ENCODE measurements around the gene NUP153. TPM values are rescaled to one million over a fixed set of nuclear protein-coding genes. Genes with fewer than 3 reads are reported as not detected.

NUP153 gene
- total and polyA plus RNA-seq, 12 donors: 5.3 to 30.5 (median 25.4) TPM

DNA sequence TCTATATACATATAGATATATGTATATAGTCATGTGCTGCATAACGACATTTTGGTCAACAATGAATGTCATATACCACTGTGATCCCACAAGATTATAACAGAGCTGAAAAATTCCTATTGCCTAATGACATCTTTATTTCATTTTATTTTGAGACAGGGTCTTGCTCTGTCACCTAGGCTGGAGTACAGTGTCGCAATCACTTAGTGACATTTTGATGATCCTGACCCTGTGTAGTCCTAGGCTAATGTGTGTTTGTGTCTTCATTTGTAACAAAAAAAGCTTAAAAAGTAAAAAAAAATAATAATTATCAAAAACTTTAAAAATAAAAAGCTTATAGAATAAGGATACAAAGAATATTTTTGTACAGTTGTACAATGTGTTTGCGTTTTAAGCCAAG lies 110.6 kb downstream of the NUP153 start:
- ATAC-seq (no peak), DNase-seq (no peak)
- Histone ChIP-seq H3K4me1 (peaks cover 0 to 18% (median 0%) of the 10 kb centered on the region in 9 donors), H3K36me3 (no peaks in the 10 kb centered on the region), H3K9me3 (no peaks in the 10 kb centered on the region), H3K27me3 (no peaks in the 10 kb centered on the region), H3K4me3 (no peak overlapping the region), H3K27ac (no peak overlapping the region)
- intact Hi-C loops (cut with DNase I): loop anchor here in 1 of 10 donors (10.0 kb wide), 1 partner anchor 219 kb away; no protein-coding TSS in a partner anchor
- WGBS, 2 donors: 95% methylated on average over 3 of the region's 3 CpGs
- TF ChIP-seq, protein P1, sequence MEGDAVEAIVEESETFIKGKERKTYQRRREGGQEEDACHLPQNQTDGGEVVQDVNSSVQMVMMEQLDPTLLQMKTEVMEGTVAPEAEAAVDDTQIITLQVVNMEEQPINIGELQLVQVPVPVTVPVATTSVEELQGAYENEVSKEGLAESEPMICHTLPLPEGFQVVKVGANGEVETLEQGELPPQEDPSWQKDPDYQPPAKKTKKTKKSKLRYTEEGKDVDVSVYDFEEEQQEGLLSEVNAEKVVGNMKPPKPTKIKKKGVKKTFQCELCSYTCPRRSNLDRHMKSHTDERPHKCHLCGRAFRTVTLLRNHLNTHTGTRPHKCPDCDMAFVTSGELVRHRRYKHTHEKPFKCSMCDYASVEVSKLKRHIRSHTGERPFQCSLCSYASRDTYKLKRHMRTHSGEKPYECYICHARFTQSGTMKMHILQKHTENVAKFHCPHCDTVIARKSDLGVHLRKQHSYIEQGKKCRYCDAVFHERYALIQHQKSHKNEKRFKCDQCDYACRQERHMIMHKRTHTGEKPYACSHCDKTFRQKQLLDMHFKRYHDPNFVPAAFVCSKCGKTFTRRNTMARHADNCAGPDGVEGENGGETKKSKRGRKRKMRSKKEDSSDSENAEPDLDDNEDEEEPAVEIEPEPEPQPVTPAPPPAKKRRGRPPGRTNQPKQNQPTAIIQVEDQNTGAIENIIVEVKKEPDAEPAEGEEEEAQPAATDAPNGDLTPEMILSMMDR (IDR thresholded peaks at IDR 0.05): no peak

DNA sequence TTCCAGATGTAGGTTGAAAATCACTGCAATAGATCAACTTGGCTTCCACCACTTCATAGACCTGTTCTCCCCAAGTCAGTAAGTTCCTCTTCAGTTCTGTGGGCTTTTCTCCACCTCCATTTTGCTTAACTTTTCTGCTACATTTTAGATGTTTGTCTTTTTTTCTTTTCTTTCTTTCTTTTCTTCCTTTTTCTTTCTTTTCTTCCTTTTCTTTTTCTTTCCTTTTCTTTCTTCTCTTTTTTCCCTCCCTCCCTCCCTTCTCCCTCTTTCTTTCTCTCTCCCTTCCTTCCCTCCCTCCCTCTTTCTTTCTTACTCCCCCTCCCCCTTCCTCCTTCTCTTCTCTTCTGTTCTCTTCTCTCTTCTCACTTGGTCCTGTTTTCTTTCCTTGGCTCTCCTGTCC lies 113.5 kb downstream of the NUP153 start:
- H3K27ac ChIP-seq: no peak overlapping the region
- H3K36me3 ChIP-seq: no peaks in the 10 kb centered on the region
- peaks cover 0 to 9% (median 0%) of the 10 kb centered on the region in 9 donors for H3K4me1 ChIP-seq
- TF ChIP-seq, protein P1 (IDR thresholded peaks at IDR 0.05): no peak
- ATAC-seq (no peak), DNase-seq (no peak)
- H3K9me3 ChIP-seq: no peaks in the 10 kb centered on the region
- no peak overlapping the region for H3K4me3 ChIP-seq
- intact Hi-C loops (cut with DNase I): loop anchor here in 1 of 10 donors (10.0 kb wide), 1 partner anchor 222 kb away; no protein-coding TSS in a partner anchor
- H3K27me3 ChIP-seq: no peaks in the 10 kb centered on the region

DNA sequence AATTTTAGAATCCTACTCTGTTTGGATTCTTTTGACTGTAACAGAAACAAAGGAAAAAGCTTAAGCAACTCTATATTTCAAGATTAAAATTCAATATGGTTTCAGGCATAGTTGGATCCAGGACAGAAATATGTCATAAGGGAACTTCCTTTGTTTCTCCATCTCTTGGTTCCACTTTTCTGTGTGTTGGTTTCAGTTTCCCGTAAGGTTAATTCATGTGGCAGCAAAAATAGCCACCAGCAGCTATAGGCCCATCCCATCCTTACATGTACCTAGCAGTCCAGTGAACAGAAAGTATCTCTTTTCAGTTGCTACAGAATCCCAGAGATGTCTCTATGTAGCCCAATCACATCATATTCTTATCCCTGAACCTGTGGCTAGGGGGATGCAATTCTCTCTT lies 115.4 kb downstream of the NUP153 start:
- intact Hi-C loops (cut with DNase I): loop anchor here in 1 of 10 donors (10.0 kb wide), 1 partner anchor 224 kb away; no protein-coding TSS in a partner anchor
- TF ChIP-seq, protein P1 (IDR thresholded peaks at IDR 0.05): no peak
- H3K27ac ChIP-seq: peak overlapping the region in 1 of 10 donors; percentile 64

DNA sequence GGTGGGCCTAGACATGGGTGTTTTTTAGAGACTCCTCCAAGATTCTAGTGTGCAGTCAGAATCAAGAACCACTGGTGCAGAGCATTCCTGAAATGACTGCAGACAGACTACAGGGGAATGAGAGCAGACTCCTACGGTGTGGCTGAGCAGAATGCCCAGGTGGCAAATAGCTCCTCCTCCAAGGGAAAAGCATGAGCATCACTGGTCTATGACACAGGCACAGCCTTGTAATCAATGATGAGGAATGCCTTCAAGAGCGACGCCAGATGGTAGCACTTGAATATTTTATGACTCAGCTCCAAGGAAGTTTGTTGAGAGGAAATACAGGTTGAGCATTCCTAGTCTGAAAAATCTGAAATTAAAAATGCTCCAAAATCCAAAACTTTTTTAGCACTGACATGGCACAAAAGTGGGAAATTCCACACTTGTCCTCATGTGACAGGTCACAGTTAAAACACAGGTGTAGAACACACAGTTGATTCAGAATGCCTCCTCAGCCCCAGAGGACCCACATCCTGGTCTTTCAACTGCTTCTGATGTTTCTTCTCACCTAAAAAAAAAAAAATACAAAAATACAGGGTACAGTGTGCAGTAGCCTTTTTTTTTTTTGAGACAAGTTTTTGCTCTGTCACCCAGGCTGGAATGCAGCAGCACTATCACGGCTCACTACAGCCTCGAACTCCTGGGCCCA lies 117.2 kb downstream of the NUP153 start:
- Histone ChIP-seq H3K36me3 (no peaks in the 10 kb centered on the region), H3K4me3 (no peak overlapping the region), H3K27ac (no peak overlapping the region), H3K9me3 (no peaks in the 10 kb centered on the region), H3K27me3 (no peaks in the 10 kb centered on the region), H3K4me1 (peaks cover 0 to 15% (median 0%) of the 10 kb centered on the region in 9 donors)
- no peak for DNase-seq
- ATAC-seq: no peak
- WGBS, 2 donors: 69 to 71% methylated on average over 5 of the region's 5 CpGs
- TF ChIP-seq, protein P1 (IDR thresholded peaks at IDR 0.05): no peak
- intact Hi-C loops (cut with DNase I): loop anchor here in 9 of 10 donors (10.0 kb wide), 4 partner anchors 215 to 535 kb away; partner anchors contain the start of genes NHLRC1 (in 1 of the 9) and RBM24 (in 1 of the 9)

More for the DNA sequence above, 115.4 kb downstream of the NUP153 start:
- WGBS, 2 donors: 79 to 83% methylated on average over 1 of the region's 1 CpG
- DNase-seq: no peak
- H3K4me1 ChIP-seq: peaks cover 0 to 9% (median 0%) of the 10 kb centered on the region in 9 donors
- H3K27me3 ChIP-seq: no peaks in the 10 kb centered on the region
- H3K4me3 ChIP-seq: no peak overlapping the region
- H3K36me3 ChIP-seq: no peaks in the 10 kb centered on the region
- H3K9me3 ChIP-seq: no peaks in the 10 kb centered on the region
- ATAC-seq: no peak
